DOHH2 (cell line): Measurements from ENCODE around the gene HMGCLL1.
A peak's percentile ranks its signal among the peaks of the same experiment; 100 is the strongest.

Experiments
- H3F3A ChIP-seq: fragments of 200-600 bp; sonication (generic), shearing (Covaris generic); 2 replicates; pipeline ENCODE4 v1.6.0; 2016; ENCODE audit warnings: antibody characterized with exemption, mild to moderate bottlenecking; ENCODE audit not compliant: control insufficient read depth, insufficient read depth
- H3K27ac ChIP-seq: fragments of 200-600 bp; sonication (generic); 2 replicates; pipeline ENCODE4 v1.5.1; 2014; ENCODE audit warnings: low read depth, mild to moderate bottlenecking, low read length, moderate library complexity
- H3K27me3 ChIP-seq: fragments of 200-600 bp; sonication (generic); 2 replicates; pipeline ENCODE4 v1.6.1; 2014; ENCODE audit warnings: mild to moderate bottlenecking, low read length, mixed read lengths; ENCODE audit not compliant: control insufficient read depth
- H3K36me3 ChIP-seq: fragments of 200-600 bp; sonication (generic); 2 replicates; pipeline ENCODE4 v1.6.1; 2014; ENCODE audit warnings: mild to moderate bottlenecking, low read length, moderate library complexity, mixed read lengths; ENCODE audit not compliant: control insufficient read depth
- H3K4me1 ChIP-seq: fragments of 200-600 bp; sonication (generic); 2 replicates; pipeline ENCODE4 v1.6.1; 2014; ENCODE audit warnings: mild to moderate bottlenecking, low read length, mixed read lengths; ENCODE audit not compliant: control insufficient read depth
- H3K4me2 ChIP-seq: fragments of 200-600 bp; sonication (generic); 2 replicates; pipeline ENCODE4 v1.6.0; 2014; ENCODE audit warnings: mild to moderate bottlenecking, low read length, moderate library complexity
- H3K4me3 ChIP-seq: fragments of 200-600 bp; sonication (generic); 2 replicates; pipeline ENCODE4 v1.5.1; 2014; ENCODE audit warnings: mild to moderate bottlenecking, low read length, mixed read lengths
- H3K79me2 ChIP-seq: fragments of 200-600 bp; sonication (generic); 2 replicates; pipeline ENCODE4 v1.6.1; 2014; ENCODE audit warnings: mild to moderate bottlenecking, low read length, mixed read lengths; ENCODE audit not compliant: control insufficient read depth
- H3K9me2 ChIP-seq: fragments of 200-600 bp; sonication (generic); replicated peaks from 2 replicates; pipeline ENCODE4 v1.6.1; 2014; ENCODE audit warnings: mild to moderate bottlenecking, low read length, mixed read lengths; ENCODE audit not compliant: control insufficient read depth
- H3K9me3 ChIP-seq: fragments of 200-600 bp; sonication (generic); 2 replicates; pipeline ENCODE4 v1.6.1; 2014; ENCODE audit warnings: antibody characterized with exemption, low read length, mixed read lengths; ENCODE audit not compliant: control insufficient read depth, insufficient read depth
- H4K20me1 ChIP-seq: fragments of 200-600 bp; sonication (generic); 2 replicates; pipeline ENCODE4 v1.6.0; 2014; ENCODE audit warnings: low read depth, mild to moderate bottlenecking, antibody characterized with exemption, low read length, moderate library complexity; ENCODE audit not compliant: control insufficient read depth, insufficient read depth
- CTCF ChIP-seq: fragments of 200-600 bp; sonication (generic); IDR thresholded peaks from one replicate; pipeline ENCODE4 v1.5.1; 2014; ENCODE audit warnings: antibody characterized with exemption, mild to moderate bottlenecking, low read depth, low read length; ENCODE audit not compliant: poor library complexity, severe bottlenecking
- EZH2phosphoT487 ChIP-seq: fragments of 200-600 bp; sonication (generic); IDR thresholded peaks from 2 replicates; pipeline ENCODE4 v1.6.1; 2017; ENCODE audit warnings: borderline replicate concordance, mild to moderate bottlenecking, antibody characterized with exemption, low read length, moderate library complexity, mixed read lengths

Gene HMGCLL1

GRCh38 chr6:55536391-55536956 is 42.5 kb downstream of the HMGCLL1 start:
- Histone ChIP-seq H3F3A (no peaks in the 10 kb centered on the region), H3K36me3 (no peaks in the 10 kb centered on the region), H3K79me2 (no peaks in the 10 kb centered on the region), H3K4me2 (no peak overlapping the region), H3K27me3 (no peaks in the 10 kb centered on the region), H3K9me3 (no peaks in the 10 kb centered on the region), H3K9me2 (no peaks in the 10 kb centered on the region), H3K4me1 (no peaks in the 10 kb centered on the region), H4K20me1 (no peaks in the 10 kb centered on the region), H3K27ac (no peak overlapping the region), H3K4me3 (no peak overlapping the region)
- TF ChIP-seq EZH2phosphoT487 (no peak), CTCF (no peak)

- no peak overlapping the region for H3K27ac ChIP-seq
- no peaks in the 10 kb centered on the region for H3K9me2 ChIP-seq
- no peaks in the 10 kb centered on the region for H3K36me3 ChIP-seq
- no peak overlapping the region for H3K4me3 ChIP-seq
- H3K9me3 ChIP-seq = no peaks in the 10 kb centered on the region
- H3K27me3 ChIP-seq = no peaks in the 10 kb centered on the region
- H4K20me1 ChIP-seq = no peaks in the 10 kb centered on the region
- no peaks in the 10 kb centered on the region for H3K79me2 ChIP-seq
- H3F3A ChIP-seq = no peaks in the 10 kb centered on the region
- no peak overlapping the region for H3K4me2 ChIP-seq
- no peaks in the 10 kb centered on the region for H3K4me1 ChIP-seq
- TF ChIP-seq EZH2phosphoT487 (no peak), CTCF (no peak)
These were observed 47.5 kb downstream of the HMGCLL1 start for GRCh38 chr6:55531496-55531895.

GRCh38 chr6:55530931-55531330 is 48.1 kb downstream of the HMGCLL1 start:
- no peak for TF ChIP-seq CTCF
- TF ChIP-seq EZH2phosphoT487 = no peak
- Histone ChIP-seq H3K4me1 (no peaks in the 10 kb centered on the region), H3K4me2 (no peak overlapping the region), H3F3A (no peaks in the 10 kb centered on the region), H3K79me2 (no peaks in the 10 kb centered on the region), H3K4me3 (no peak overlapping the region), H3K27me3 (no peaks in the 10 kb centered on the region), H3K27ac (no peak overlapping the region), H3K36me3 (no peaks in the 10 kb centered on the region), H4K20me1 (no peaks in the 10 kb centered on the region), H3K9me2 (no peaks in the 10 kb centered on the region), H3K9me3 (no peaks in the 10 kb centered on the region)

- Histone ChIP-seq H3K4me2 (no peak overlapping the region), H3K9me3 (no peaks in the 10 kb centered on the region), H4K20me1 (no peaks in the 10 kb centered on the region), H3K9me2 (no peaks in the 10 kb centered on the region), H3K4me1 (no peaks in the 10 kb centered on the region), H3F3A (no peaks in the 10 kb centered on the region), H3K4me3 (no peak overlapping the region), H3K27ac (no peak overlapping the region), H3K36me3 (no peaks in the 10 kb centered on the region), H3K79me2 (no peaks in the 10 kb centered on the region), H3K27me3 (no peaks in the 10 kb centered on the region)
- TF ChIP-seq EZH2phosphoT487 (no peak), CTCF (peak; percentile 36)
These were observed 50.4 kb downstream of the HMGCLL1 start for GRCh38 chr6:55528624-55529023.
